IMR-90 (cell line): ENCODE results near the gene ST6GALNAC2. TPM values are rescaled to one million over a fixed set of nuclear protein-coding genes. Genes with fewer than 3 reads are reported as not detected.

ENCODE experiments used
- ATAC-seq: fragments of 200-7000 bp; cut with Tn5 transposase; 2 replicates; pipeline ENCODE4 v1.9.1; 2020; ENCODE audit warnings: low read depth, mild to moderate bottlenecking, moderate library complexity
- BruUV-seq: library from RNA; stranded (reverse); fragments of 400-500 nt; replicated peaks from 2 replicates; lab custom pipeline; 2021; lab: Mats Ljungman, UMichigan
- CTCF ChIA-PET: fragments of 300-600 bp; formaldehyde crosslinking; extraction: SDS; loops from one replicate; lab custom pipeline; 2021; ENCODE audit warnings: antibody characterized with exemption; lab: Yijun Ruan, JAX
- POLR2A ChIA-PET: fragments of 300-600 bp; sonication (Branson Sonifier 250); formaldehyde crosslinking; loops from one replicate; lab custom pipeline; 2022; ENCODE audit warnings: antibody characterized with exemption; ENCODE audit not compliant: unreplicated experiment; lab: Charles Lee
- DNase-seq: peaks from one replicate; pipeline ENCODE4 v3.0.0; 2013
- H2AFZ ChIP-seq: replicated peaks from 2 replicates; pipeline ENCODE3; 2013; ENCODE audit warnings: low read length, mild to moderate bottlenecking; ENCODE audit not compliant: poor library complexity
- H2AK5ac ChIP-seq: 2 replicates; pipeline ENCODE4 v1.6.1; 2013; ENCODE audit warnings: low read depth, low read length, inconsistent platforms
- H2AK9ac ChIP-seq: replicated peaks from 2 replicates; pipeline ENCODE3; 2013; ENCODE audit warnings: mild to moderate bottlenecking, low read depth, low read length, moderate library complexity; ENCODE audit not compliant: poor library complexity
- H2BK120ac ChIP-seq: 2 replicates; pipeline ENCODE4 v1.6.1; 2013; ENCODE audit warnings: low read depth, low read length, inconsistent platforms
- H2BK15ac ChIP-seq: 3 replicates; pipeline ENCODE4 v1.6.1; 2013; ENCODE audit warnings: low read depth, low read length, inconsistent platforms
- H2BK20ac ChIP-seq: 2 replicates; pipeline ENCODE4 v1.6.1; 2013; ENCODE audit warnings: low read depth, mild to moderate bottlenecking, inconsistent platforms, low read length, moderate library complexity
- H2BK5ac ChIP-seq: 2 replicates; pipeline ENCODE4 v1.6.1; 2013; ENCODE audit warnings: mild to moderate bottlenecking, low read depth, low read length, inconsistent platforms; ENCODE audit not compliant: poor library complexity, severe bottlenecking
- H3K14ac ChIP-seq: replicated peaks from 2 replicates; pipeline ENCODE4 v1.6.1; 2013; ENCODE audit warnings: low read depth, low read length, inconsistent platforms
- H3K18ac ChIP-seq: 2 replicates; pipeline ENCODE4 v1.6.1; 2013; ENCODE audit warnings: low read depth, low read length, control low read depth
- H3K23ac ChIP-seq: 2 replicates; pipeline ENCODE4 v1.6.1; 2013; ENCODE audit warnings: low read depth, low read length, inconsistent platforms
- H3K27ac ChIP-seq: 2 replicates; pipeline ENCODE4 v1.5.1; 2013; ENCODE audit warnings: mild to moderate bottlenecking, control low read depth, low read length; ENCODE audit not compliant: insufficient read depth
- H3K27me3 ChIP-seq: 2 replicates; pipeline ENCODE4 v1.6.1; 2013; ENCODE audit warnings: low read length; ENCODE audit not compliant: control insufficient read depth, insufficient read depth
- H3K36me3 ChIP-seq: 2 replicates; pipeline ENCODE4 v1.6.1; 2013; ENCODE audit warnings: low read length, mixed read lengths; ENCODE audit not compliant: control insufficient read depth, insufficient read depth
- H3K4ac ChIP-seq: 2 replicates; pipeline ENCODE4 v1.6.1; 2013; ENCODE audit warnings: low read depth, low read length, inconsistent platforms
- H3K4me1 ChIP-seq: 2 replicates; pipeline ENCODE4 v1.6.1; 2013; ENCODE audit warnings: low read length, mixed read lengths; ENCODE audit not compliant: control insufficient read depth, insufficient read depth
- H3K4me2 ChIP-seq: 2 replicates; pipeline ENCODE4 v1.6.1; 2013; ENCODE audit warnings: low read depth, mild to moderate bottlenecking, control low read depth, low read length, moderate library complexity
- H3K4me3 ChIP-seq: 2 replicates; pipeline ENCODE4 v1.5.1; 2013; ENCODE audit warnings: low read depth, mild to moderate bottlenecking, control low read depth, low read length, moderate library complexity; ENCODE audit not compliant: insufficient read depth
- H3K56ac ChIP-seq: 2 replicates; pipeline ENCODE4 v1.6.1; 2013; ENCODE audit warnings: low read length, inconsistent platforms; ENCODE audit not compliant: insufficient read depth; ENCODE audit errors: extremely low read depth
- H3K79me1 ChIP-seq, 2 experiments: 2 replicates each; pipeline ENCODE4 v1.6.1; 2013; ENCODE audit warnings: low read length in 2 of 2, inconsistent platforms in 1 of 2, low read depth in 1 of 2
- H3K9ac ChIP-seq: 2 replicates; pipeline ENCODE4 v1.6.1; 2013; ENCODE audit warnings: low read depth, low read length, control low read depth
- H3K9me1 ChIP-seq: 2 replicates; pipeline ENCODE4 v1.6.1; 2013; ENCODE audit warnings: low read length, inconsistent platforms; ENCODE audit not compliant: insufficient read depth
- H3K9me3 ChIP-seq: 2 replicates; pipeline ENCODE4 v1.6.1; 2013; ENCODE audit warnings: low read length; ENCODE audit not compliant: control insufficient read depth, insufficient read depth
- H4K20me1 ChIP-seq: 2 replicates; pipeline ENCODE4 v1.6.1; 2013; ENCODE audit warnings: low read length, inconsistent platforms; ENCODE audit not compliant: insufficient read depth
- H4K5ac ChIP-seq: 2 replicates; pipeline ENCODE4 v1.6.1; 2013; ENCODE audit warnings: mild to moderate bottlenecking, low read depth, low read length, control low read depth
- H4K8ac ChIP-seq, 2 experiments: 2 replicates each; pipeline ENCODE4 v1.6.1; 2013; ENCODE audit warnings: low read depth in 2 of 2, low read length in 2 of 2, control low read depth in 1 of 2, inconsistent platforms in 1 of 2
- H4K91ac ChIP-seq: 2 replicates; pipeline ENCODE4 v1.6.1; 2013; ENCODE audit warnings: low read depth, low read length, inconsistent platforms; ENCODE audit not compliant: insufficient read depth
- BHLHE40 ChIP-seq: fragments of 150-350 bp; IDR thresholded peaks from 2 replicates; pipeline ENCODE4 v1.6.1; 2016; ENCODE audit warnings: mild to moderate bottlenecking, low read depth, low read length
- CEBPB ChIP-seq: IDR thresholded peaks from 2 replicates; pipeline ENCODE4 v1.6.1; 2012; ENCODE audit warnings: low read depth, low read length, improper control_type of control experiment
- MAFK ChIP-seq: IDR thresholded peaks from 2 replicates; pipeline ENCODE4 v1.6.1; 2012; ENCODE audit warnings: low read depth, low read length, improper control_type of control experiment
- MAZ ChIP-seq: IDR thresholded peaks from 2 replicates; pipeline ENCODE4 v1.6.1; 2012; ENCODE audit warnings: low read depth, mild to moderate bottlenecking, low read length, improper control_type of control experiment, moderate library complexity, borderline replicate concordance
- NFE2L2 ChIP-seq: fragments of 150-350 bp; IDR thresholded peaks from 2 replicates; pipeline ENCODE4 v1.6.1; 2016; ENCODE audit warnings: low read depth, mild to moderate bottlenecking, low read length
- POLR2A ChIP-seq: IDR thresholded peaks from 2 replicates; pipeline ENCODE4 v1.6.1; 2012; ENCODE audit warnings: mild to moderate bottlenecking, low read depth, low read length
- RAD21 ChIP-seq: IDR thresholded peaks from 2 replicates; pipeline ENCODE4 v1.6.1; 2012; ENCODE audit warnings: low read length, improper control_type of control experiment
- RCOR1 ChIP-seq: IDR thresholded peaks from 2 replicates; pipeline ENCODE4 v1.6.1; 2012; ENCODE audit warnings: mild to moderate bottlenecking, low read length, improper control_type of control experiment; ENCODE audit not compliant: insufficient replicate concordance
- RFX5 ChIP-seq: IDR thresholded peaks from 2 replicates; pipeline ENCODE4 v1.8.0; 2012; ENCODE audit warnings: low read depth, mild to moderate bottlenecking, low read length, moderate library complexity
- SMC3 ChIP-seq: fragments of 150-350 bp; IDR thresholded peaks from 2 replicates; pipeline ENCODE4 v1.6.1; 2016; ENCODE audit warnings: low read depth, mild to moderate bottlenecking, antibody characterized with exemption, low read length, moderate library complexity
- USF2 ChIP-seq: fragments of 150-350 bp; IDR thresholded peaks from 2 replicates; pipeline ENCODE4 v1.6.1; 2017; ENCODE audit warnings: mild to moderate bottlenecking, antibody characterized with exemption, low read length, low read depth
- whole genome bisulfite sequencing, 2 experiments: methylation state at CpG; one replicate each; pipeline versions ENCODE4 v1.1.5 to v1.1.7; 2013; ENCODE audit warnings: missing lambda C conversion rate in 2 of 2; ENCODE audit not compliant: insufficient read length in 1 of 2; ENCODE audit errors: extremely low coverage in 2 of 2; 5-methylcytosine and 5-hydroxymethylcytosine counted together
- dilution Hi-C: fragments of 300-500 bp; cut with HindIII; formaldehyde crosslinking; loops from one replicate; pipeline ENCODE4 v1.14.3; 2018; ENCODE audit warnings: low sequenced_read_pairs; ENCODE audit not compliant: unreplicated experiment
- in situ Hi-C: fragments of 300-500 bp; cut with MboI; formaldehyde crosslinking; loops from 3 replicates; pipeline ENCODE4 v1.14.3; 2019; ENCODE audit warnings: low sequenced_read_pairs, inconsistent platforms, mixed read lengths
- intact Hi-C: fragments of 100-400 bp; cut with micrococcal nuclease; formaldehyde crosslinking; loops from 2 replicates; pipeline ENCODE4 v1.10.0; 2022
- polyA plus RNA-seq, 3 experiments: library from polyadenylated mRNA; depleted of rRNA; stranded (reverse); fragments of >200 nt; gene quantifications; 2 replicates each; pipeline ENCODE4 v1.2.3, GENCODE V29; 2012; ENCODE audit warnings: low replicate concordance in 1 of 3
- total RNA-seq: library from RNA; depleted of rRNA; stranded (reverse); fragments of >200 nt; gene quantifications from 2 replicates; pipeline ENCODE4 v1.2.3, GENCODE V29; 2012

The ST6GALNAC2 gene
- total and polyA plus RNA-seq, 2 of the 4 experiments (the other 2 are of a cell fraction), result 0.10 TPM; not detected in 1

DNA sequence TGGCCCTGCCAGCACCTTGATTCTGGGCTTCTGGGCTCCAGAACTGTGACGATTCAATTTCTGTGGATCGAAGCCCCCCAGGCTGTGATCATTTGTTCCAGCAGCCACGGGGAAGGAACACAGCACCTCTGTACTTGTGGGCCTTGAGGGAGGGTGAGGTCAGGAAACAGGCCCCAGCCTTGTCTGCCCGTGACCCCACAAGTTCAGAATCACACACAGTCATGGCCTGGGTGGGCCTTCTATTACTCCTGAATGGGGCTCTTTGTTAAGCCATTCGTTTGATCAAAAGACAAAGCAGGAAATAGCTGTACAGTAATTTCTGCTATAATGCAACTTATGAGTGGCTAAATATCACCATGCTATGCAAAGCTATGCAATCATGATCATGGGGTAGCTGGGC, 10.1 kb downstream of the ST6GALNAC2 start:
- POLR2A ChIA-PET, result no interaction called here

More for the DNA sequence above, 10.1 kb downstream of the ST6GALNAC2 start:
- Histone ChIP-seq H3K4me2 (no peak overlapping the region), H4K5ac (no peak overlapping the region), H2AFZ (no peak overlapping the region), H3K56ac (no peak overlapping the region), H2AK5ac (no peak overlapping the region), H3K27me3 (no peaks in the 10 kb centered on the region), H4K91ac (no peak overlapping the region), H3K4ac (no peak overlapping the region), H3K4me1 (no peaks in the 10 kb centered on the region), H2BK120ac (no peak overlapping the region), H3K36me3 (no peaks in the 10 kb centered on the region), H3K9me1 (peaks cover 3% of the 10 kb centered on the region; the same call in 1 of the 2 replicates), H2AK9ac (no peak overlapping the region), H3K23ac (no peak overlapping the region), H3K9ac (no peak overlapping the region), H4K8ac (no peak overlapping the region), H2BK15ac (no peak overlapping the region), H2BK5ac (no peak overlapping the region), H3K9me3 (peaks cover 5% of the 10 kb centered on the region), H3K4me3 (no peak overlapping the region), H4K20me1 (no peaks in the 10 kb centered on the region), H2BK20ac (no peak overlapping the region), H3K14ac (no peak overlapping the region), H3K27ac (no peak overlapping the region), H3K18ac (no peak overlapping the region), H3K79me1 (no peaks in the 10 kb centered on the region)
- no peak for TF ChIP-seq RCOR1
- no peak for TF ChIP-seq POLR2A
- no peak for TF ChIP-seq RFX5
- no peak for TF ChIP-seq SMC3
- TF ChIP-seq CEBPB, result no peak
- no peak for TF ChIP-seq RAD21
- TF ChIP-seq MAZ, result no peak
- no peak for TF ChIP-seq BHLHE40
- TF ChIP-seq USF2, result no peak
- TF ChIP-seq NFE2L2, result no peak
- no peak for TF ChIP-seq MAFK
- intact Hi-C loops, result no loop called here
- BruUV-seq, result no TSS peak
- WGBS, 2 experiments, result 94% methylated on average over 3 of the region's 5 CpGs; no CpG with 5 or more reads in 1 of the 2 experiments
- CTCF ChIA-PET, result no interaction called here
- dilution Hi-C loops, result no loop called here
- DNase-seq, result no peak
- in situ Hi-C loops, result no loop called here
- ATAC-seq, result no peak
